AG09309 (cell line): ENCODE results near the gene MTF2.

Experiments
- DNase-seq: peaks from one replicate; pipeline ENCODE4 v3.0.0-alpha.2; 2010; ENCODE audit warnings: low read depth
- H3K4me3 ChIP-seq: 2 replicates; pipeline ENCODE4 v1.5.1; 2011; ENCODE audit warnings: mild to moderate bottlenecking, low read depth, low read length, moderate library complexity; ENCODE audit not compliant: control insufficient read depth
- TF ChIP-seq, protein P1 (sequence below): IDR thresholded peaks from 2 replicates; pipeline ENCODE4 v1.5.1; 2011; ENCODE audit warnings: mild to moderate bottlenecking, low read depth, low read length, inconsistent platforms; ENCODE audit not compliant: insufficient read depth, control insufficient read depth; ENCODE audit errors: missing control alignments

The MTF2 gene

GRCh38 chr1:93180723-93181613 lies 101.9 kb downstream of the MTF2 start, which contains the start of gene CCDC18:
TSS of gene CCDC18 (plus strand) at chr1:93180724. CDS start at chr1:93183362, 2,638 bp downstream.
- no peak for DNase-seq
- H3K4me3 ChIP-seq: peak within 1 kb of the TSS; percentile 96
- TF ChIP-seq, protein P1, sequence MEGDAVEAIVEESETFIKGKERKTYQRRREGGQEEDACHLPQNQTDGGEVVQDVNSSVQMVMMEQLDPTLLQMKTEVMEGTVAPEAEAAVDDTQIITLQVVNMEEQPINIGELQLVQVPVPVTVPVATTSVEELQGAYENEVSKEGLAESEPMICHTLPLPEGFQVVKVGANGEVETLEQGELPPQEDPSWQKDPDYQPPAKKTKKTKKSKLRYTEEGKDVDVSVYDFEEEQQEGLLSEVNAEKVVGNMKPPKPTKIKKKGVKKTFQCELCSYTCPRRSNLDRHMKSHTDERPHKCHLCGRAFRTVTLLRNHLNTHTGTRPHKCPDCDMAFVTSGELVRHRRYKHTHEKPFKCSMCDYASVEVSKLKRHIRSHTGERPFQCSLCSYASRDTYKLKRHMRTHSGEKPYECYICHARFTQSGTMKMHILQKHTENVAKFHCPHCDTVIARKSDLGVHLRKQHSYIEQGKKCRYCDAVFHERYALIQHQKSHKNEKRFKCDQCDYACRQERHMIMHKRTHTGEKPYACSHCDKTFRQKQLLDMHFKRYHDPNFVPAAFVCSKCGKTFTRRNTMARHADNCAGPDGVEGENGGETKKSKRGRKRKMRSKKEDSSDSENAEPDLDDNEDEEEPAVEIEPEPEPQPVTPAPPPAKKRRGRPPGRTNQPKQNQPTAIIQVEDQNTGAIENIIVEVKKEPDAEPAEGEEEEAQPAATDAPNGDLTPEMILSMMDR: no peak

DNA sequence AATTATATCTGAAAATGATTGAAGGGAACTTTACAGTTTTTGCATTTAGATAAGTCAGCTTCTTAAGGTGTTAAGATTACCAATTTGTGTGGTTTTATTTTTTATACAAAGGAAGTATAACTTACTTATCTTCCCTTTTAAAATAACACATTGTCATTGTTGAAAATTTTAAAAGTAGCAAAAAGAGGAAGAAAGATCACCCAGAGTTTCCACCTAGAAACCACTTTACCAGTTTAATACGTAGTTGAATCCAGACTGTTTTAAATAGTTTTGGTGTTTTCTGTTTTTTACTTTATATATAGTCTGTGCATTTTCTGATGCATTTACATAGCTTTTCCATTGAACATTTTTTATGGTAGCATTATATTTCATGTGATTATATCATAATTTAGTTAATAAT lies 107.6 kb downstream of the MTF2 start:
- H3K4me3 ChIP-seq: no peak overlapping the region
- DNase-seq: no peak
- TF ChIP-seq, protein P1: no peak
